ENCODE results near the gene MTMR10.

DNA sequence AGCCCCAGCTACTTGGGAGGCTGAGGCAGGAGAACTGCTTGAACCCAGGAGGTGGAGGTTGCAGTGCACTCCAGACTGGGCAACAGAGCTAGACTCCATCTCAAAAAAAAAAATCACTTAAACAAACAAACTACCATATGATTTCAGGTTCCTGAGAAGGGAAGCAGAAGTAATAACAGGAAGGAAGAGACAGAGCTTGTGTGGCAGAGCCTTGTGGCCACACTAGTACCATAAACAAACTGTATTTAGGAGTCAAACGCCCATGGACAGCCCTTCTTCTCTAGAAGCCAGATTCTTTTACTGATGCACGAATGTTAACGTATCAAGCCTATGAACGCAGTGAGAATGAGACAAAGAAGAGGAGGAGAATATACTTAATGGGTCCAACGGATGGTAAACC is 12.0 kb downstream of the MTMR10 start:
- TF ChIP-seq, protein P1, sequence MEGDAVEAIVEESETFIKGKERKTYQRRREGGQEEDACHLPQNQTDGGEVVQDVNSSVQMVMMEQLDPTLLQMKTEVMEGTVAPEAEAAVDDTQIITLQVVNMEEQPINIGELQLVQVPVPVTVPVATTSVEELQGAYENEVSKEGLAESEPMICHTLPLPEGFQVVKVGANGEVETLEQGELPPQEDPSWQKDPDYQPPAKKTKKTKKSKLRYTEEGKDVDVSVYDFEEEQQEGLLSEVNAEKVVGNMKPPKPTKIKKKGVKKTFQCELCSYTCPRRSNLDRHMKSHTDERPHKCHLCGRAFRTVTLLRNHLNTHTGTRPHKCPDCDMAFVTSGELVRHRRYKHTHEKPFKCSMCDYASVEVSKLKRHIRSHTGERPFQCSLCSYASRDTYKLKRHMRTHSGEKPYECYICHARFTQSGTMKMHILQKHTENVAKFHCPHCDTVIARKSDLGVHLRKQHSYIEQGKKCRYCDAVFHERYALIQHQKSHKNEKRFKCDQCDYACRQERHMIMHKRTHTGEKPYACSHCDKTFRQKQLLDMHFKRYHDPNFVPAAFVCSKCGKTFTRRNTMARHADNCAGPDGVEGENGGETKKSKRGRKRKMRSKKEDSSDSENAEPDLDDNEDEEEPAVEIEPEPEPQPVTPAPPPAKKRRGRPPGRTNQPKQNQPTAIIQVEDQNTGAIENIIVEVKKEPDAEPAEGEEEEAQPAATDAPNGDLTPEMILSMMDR (IDR thresholded peaks at IDR 0.05 in 4 of 5, conservative IDR thresholded peaks at IDR 0.05 in 1 of 5), result no peak
- TF ChIP-seq POLR2A (IDR thresholded peaks at IDR 0.05), result no peak

Measured in gastrocnemius medialis (tissue), 4 donors.